GM21786 (cell line): ENCODE data around the gene CXCL14.

Experiments
- ATAC-seq: cut with Tn5 transposase; IDR thresholded peaks from one replicate; pipeline ENCODE4 v1.9.1; 2021; ENCODE audit not compliant: unreplicated experiment

CXCL14 gene

GRCh38 chr5:135568923-135569360 is 9.8 kb downstream of the CXCL14 start:
- no peak for ATAC-seq

- ATAC-seq = no peak
Measured at GRCh38 chr5:135568246-135568645, 10.5 kb downstream of the CXCL14 start.

- ATAC-seq = no peak
Measured at GRCh38 chr5:135567661-135568060, 11.1 kb downstream of the CXCL14 start.

GRCh38 chr5:135566422-135567400 is 12.1 kb downstream of the CXCL14 start:
- ATAC-seq = no peak

- no peak for ATAC-seq
Measured at GRCh38 chr5:135565725-135566421, 12.9 kb downstream of the CXCL14 start.

- no peak for ATAC-seq
Measured at GRCh38 chr5:135565266-135565665, 13.5 kb downstream of the CXCL14 start.

GRCh38 chr5:135564331-135564730 is 14.5 kb downstream of the CXCL14 start:
- no peak for ATAC-seq

GRCh38 chr5:135561266-135561665 is 17.5 kb downstream of the CXCL14 start:
- no peak for ATAC-seq

- ATAC-seq = peak; percentile 84
Measured at GRCh38 chr5:135560858-135561257, 17.9 kb downstream of the CXCL14 start.

GRCh38 chr5:135559354-135559753 is 19.4 kb downstream of the CXCL14 start:
- ATAC-seq = no peak

GRCh38 chr5:135557076-135557838 is 21.5 kb downstream of the CXCL14 start:
- no peak for ATAC-seq

GRCh38 chr5:135556620-135557019 is 22.2 kb downstream of the CXCL14 start:
- no peak for ATAC-seq

GRCh38 chr5:135555530-135555929 is 23.3 kb downstream of the CXCL14 start:
- no peak for ATAC-seq

GRCh38 chr5:135553688-135554462 is 24.9 kb downstream of the CXCL14 start:
- no peak for ATAC-seq

GRCh38 chr5:135551593-135552447 is 27.0 kb downstream of the CXCL14 start:
- no peak for ATAC-seq

GRCh38 chr5:135549413-135549812 is 29.4 kb downstream of the CXCL14 start:
- ATAC-seq = no peak

- ATAC-seq = no peak
Measured at GRCh38 chr5:135547590-135548254, 31.1 kb downstream of the CXCL14 start.

- ATAC-seq = no peak
Measured at GRCh38 chr5:135546912-135547311, 31.9 kb downstream of the CXCL14 start.

- ATAC-seq = no peak
Measured at GRCh38 chr5:135546101-135546500, 32.7 kb downstream of the CXCL14 start.
